GM18858 (cell line): ENCODE measurements around the gene FKBP4.

Experiments used
- ATAC-seq: cut with Tn5 transposase; IDR thresholded peaks from one replicate; pipeline ENCODE4 v1.9.1; 2021; ENCODE audit not compliant: unreplicated experiment

The FKBP4 gene

DNA sequence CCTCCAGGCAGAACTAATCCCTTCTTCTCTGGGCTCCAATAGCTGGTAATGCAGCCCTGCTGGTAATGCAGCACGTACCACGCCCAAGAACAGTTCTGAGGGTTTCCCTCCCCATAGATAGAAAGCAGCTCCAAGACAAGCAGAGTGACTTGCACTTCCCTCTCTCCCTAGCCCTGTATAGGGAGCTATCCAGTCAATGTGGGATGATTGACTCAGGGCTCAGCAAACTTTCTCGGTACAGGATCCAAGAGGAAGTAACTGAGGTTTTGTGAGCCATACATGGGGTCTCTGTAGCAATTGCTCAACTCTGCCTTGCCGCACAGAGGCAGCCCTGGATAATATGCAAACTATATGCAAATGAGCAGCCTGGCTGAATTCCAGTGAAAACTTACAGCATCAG is 15.5 kb upstream of the FKBP4 start:
- no peak for ATAC-seq

DNA sequence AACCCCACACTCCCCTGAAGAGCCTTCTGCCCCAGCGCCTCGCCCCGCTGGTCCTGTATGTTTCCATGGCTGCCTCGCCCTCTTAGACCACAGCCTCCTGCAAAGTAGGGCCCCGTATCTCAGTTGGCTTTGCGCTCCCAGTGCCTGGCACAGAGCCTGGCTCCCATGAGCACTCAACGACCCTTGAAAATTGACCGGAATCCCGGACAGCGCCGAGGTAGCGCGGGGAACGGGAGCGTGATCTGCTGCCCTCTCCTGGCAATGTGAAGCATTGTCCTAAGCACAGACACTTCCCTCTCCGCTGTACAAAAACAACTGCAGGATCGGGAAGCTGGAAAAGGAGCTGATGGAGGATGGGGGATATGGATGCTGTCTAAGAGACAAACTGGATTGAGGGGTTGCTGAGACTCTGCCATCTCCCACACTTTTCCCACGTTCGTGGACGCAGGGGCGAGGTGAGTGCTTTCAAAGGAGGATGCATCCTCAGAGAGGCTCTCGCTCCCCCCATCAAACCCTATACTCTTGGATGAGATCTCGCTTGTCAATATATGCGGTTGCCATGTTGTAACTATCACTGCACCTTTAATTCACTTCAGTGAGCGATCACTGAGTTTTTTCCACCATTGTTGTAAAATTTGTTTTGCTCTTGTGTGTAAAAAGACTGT is 10.7 kb upstream of the FKBP4 start:
- ATAC-seq, result no peak

DNA sequence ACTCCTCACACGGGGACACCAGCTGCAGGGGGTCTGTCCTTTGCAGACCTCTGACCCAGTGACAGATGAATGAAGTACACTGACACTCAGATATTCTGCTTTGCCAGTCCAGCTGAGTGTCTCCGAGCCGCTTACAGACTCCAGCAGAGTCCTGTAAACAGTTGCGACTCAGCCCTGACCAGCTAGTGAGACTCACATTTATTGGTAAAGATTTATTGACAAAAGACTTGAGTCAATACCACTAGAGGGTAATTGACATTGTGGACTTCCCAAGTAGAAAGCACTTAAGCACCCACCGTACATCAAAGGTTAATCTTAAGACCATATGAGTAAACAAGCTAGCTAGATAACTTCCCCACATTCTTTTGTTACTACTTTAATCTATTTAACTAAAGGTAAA is 9.8 kb upstream of the FKBP4 start:
- no peak for ATAC-seq

DNA sequence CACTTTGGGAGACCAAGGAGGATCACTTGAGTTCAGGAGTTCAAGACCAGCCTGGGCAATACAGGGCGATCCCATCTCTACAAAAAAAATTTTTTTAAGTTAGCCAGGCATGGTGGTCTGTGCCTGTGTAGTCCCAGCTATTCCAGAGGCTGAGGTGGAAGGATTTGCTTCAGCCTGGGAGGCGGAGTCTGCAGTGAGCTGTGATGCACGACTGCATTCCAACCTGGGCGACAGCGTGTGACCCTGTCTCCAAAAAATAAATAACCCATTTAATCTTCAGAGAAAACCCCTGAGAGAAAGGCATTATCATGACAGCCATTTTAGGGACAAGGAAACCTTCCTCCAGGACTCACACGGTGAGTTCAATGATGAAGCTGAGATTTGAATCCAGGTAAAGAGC is 3.7 kb upstream of the FKBP4 start:
- no peak for ATAC-seq

DNA sequence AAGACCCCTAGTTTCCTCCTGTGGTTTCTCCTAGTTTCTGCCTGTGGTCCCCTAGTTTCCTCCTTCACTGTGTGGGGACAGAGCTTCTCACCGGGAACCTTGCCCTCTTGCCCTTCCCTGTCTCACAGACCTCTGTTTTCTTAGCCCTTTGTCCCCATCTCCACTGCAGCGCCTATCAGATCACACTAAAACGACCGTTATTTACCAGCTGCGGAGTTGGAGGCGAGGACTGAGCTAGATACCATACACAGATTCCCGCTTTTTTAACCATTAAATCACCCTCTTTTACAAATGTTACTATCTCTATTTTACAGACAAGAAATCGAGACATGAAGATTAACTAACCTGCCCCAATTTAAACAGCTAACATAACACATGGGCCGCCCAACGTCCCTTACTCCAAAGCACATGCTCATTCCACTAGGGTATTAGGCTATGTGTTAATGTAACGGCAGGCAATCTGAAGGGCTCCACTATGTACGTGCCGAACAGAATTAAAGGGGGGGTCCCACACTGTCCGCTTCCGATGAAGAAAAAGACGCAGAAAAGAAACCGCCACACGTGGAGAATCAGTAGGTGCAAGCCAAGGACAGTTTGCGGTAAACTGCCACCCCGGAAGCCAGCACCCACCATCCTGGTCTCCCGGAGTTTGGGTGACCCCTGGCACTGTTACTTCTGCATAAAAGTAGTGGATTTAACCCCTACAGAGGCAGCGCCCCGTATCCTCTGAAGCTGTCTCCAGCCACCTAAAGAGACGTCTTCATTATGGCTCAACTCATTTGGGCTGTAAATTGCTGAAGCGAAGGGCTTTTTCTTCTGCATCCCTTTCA is 1.9 kb upstream of the FKBP4 start:
- no peak for ATAC-seq

- no peak for ATAC-seq
These were observed 1.2 kb upstream of the FKBP4 start for GRCh38 chr12:2793561-2793960.

DNA sequence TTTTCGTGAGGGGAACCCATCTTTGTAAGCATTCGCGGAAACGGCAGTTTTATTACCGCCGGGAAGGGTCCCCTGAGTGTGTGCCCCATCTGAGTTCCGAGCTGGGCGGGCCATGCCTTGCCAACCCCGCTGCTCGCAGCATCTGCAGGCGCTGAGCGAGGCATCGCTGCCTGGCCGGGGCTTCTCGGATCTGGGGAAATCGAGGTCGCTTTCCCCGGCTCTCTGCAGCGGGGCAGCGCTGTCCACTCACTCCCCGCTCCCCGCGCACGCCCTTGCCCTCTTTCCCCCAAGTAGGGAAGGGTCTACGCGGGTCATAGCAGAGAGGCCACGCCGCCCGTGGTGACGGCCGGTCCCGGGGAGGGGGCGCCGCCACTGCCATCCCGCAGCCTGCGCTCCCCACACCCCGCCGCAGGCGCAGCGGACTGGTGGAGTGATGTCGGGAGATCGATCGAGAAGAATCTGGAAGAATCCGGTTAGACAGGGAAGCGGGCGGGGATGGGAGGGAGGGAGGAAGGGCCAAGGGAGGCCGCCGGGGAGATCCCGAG is 507 bp upstream of the FKBP4 start:
- no peak for ATAC-seq

GRCh38 chr12:2795291-2796186 is 769 bp downstream of the FKBP4 start:
- ATAC-seq, result peak; percentile 38

GRCh38 chr12:2796187-2796666 is 1.5 kb downstream of the FKBP4 start:
- no peak for ATAC-seq

DNA sequence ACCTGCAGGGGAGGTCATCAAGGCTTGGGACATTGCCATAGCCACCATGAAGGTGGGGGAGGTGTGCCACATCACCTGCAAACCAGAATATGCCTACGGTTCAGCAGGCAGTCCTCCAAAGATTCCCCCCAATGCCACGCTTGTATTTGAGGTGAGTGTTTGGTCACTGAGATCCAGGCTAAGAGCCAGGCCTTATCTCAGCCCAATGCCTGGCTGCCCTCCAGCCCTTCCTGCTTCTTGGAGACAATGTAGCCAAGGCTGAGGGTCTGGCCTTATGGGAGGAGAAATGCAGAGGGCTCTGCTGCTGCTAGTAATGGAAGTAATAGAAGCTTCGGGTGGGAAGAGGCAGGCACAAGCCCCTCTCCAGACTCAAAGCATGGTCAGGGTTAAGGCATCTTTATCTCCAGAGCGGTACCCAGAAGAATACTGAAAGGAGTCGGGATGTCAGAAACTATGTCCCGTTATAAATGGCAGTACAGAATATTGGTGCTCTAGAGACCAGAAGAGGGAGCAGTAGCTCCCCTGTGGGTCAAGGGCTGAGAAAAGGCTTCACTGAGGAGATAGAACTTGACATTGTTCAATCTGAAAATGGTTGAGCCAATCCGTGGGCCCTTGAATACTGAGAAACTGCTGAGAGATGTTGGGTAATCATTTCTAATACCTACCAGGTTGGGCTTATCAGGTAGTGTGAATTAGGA is 3.1 kb downstream of the FKBP4 start:
- no peak for ATAC-seq

DNA sequence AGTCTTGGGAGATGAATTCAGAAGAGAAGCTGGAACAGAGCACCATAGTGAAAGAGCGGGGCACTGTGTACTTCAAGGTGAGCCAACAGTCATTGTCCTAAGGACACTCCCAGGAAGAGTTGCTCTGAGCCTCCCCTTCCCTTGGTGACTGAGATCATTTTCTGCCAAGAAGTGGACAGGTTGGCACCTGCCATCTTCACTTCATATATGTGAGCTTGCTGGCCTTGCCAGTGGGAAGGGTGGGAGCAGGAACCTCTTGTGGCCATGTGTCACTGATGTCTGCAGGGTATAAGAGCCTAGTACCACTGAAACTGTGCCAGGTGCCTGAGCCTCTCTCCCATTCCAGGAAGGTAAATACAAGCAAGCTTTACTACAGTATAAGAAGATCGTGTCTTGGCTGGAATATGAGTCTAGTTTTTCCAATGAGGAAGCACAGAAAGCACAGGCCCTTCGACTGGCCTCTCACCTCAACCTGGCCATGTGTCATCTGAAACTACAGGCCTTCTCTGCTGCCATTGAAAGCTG is 5.3 kb downstream of the FKBP4 start:
- ATAC-seq, result no peak

- ATAC-seq, result no peak
These were observed 6.4 kb downstream of the FKBP4 start for GRCh38 chr12:2801044-2801783.

DNA sequence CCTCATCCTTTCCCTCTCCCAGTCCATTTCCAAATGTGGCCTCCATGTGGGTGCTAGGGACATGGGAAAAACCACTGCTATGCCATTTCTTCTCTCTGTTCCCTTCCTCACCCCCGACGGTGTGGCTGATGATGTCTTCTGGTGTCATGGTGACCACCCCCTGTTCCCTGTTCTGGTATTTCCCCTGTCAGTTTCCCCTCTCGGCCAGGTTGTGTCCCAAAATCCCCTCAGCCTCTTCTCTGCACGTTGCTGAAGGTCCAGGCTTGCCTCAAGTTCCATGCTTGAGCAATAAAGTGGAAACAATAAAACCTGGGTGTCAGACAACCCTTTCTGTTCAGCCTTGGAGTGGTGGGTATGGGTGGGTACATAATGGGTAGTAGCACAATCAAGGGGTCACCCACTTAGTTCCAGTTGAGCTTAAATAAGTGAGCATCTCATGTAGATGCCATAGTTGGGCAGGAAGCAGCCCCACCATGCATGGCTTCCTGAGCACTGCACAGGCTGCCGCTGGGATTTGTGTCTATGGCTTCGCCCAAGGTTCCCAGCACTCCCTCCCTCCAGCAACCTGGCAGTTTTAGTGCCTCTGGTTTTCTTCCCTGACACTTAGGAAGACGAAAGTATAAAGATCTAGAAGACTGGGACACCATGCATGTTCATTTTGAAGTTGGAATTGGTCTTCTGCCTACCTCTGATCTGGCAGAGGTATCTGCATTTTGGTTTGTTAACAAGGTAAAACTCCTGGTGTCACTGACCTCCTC is 9.0 kb downstream of the FKBP4 start:
- ATAC-seq, result no peak

DNA sequence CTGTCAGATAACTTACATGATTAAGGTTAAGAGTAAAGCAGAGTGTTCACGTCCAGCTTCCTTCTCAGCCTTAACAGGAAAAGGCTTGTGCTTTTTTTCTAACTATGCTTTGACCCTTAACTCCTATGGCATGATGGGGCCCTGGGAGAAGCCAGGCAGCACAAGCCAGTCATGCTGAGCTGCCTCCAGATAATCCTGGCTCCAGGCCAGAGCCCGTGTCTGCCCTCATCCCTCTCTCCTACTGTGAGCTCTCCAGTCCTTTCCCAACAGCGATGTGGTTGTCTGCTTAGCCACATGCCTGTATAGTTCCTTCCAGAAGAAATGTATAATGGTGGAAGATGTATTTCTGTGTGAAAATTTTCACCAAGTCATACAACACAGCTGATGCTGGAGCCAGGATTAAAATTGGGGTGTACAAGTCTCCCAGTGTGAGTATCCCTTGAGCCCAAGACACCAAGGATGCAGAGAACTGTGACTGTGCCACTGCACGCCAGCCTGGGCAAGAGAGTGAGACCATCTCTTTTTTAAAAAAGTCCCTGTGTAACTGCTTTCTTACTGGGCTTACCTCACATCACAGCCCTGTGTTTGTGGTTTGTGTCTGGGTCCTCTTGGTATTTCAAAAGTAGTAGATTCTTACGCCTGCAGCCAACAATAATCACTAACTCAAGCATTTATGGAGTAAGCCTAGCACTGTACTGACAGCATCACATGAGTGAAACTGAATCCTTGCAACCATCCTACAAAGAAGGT is 9.8 kb downstream of the FKBP4 start:
- no peak for ATAC-seq

DNA sequence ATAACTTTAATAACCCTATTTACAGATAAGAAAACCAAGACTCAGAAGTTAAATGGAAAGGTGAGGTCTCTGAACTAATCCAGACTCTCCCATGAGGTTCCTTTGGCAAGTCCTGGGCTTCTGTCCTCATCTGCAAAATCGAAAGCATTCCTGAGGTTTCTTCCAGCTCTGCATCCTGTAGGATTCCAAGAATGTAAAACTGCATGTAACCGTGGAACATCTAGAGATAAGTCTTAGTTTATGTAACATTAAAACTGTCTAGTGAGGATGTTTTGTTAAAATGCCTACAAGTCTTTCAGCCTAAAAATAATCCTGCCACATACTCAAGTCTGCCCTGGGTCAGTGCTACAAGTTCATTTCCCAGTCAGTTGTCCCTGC is 10.4 kb downstream of the FKBP4 start:
- ATAC-seq, result no peak

DNA sequence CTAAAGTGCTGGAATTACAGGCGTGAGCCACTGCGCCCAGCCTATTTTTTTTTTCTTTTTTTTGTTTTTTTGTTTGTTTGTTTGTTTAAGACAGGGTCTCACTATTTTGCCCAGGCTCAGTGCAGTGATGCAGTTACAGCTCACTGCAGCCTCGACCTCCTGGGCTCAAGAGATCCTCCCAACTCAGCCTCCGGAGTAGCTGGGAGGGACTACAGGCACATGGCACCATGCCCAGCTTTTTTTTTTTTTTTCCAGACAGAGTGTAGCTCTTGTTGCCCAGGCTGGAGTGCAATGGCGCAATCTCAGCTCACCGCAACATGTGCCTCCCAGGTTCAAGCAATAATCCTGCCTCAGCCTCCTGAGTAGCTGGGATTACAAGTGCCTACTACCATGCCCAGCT is 11.9 kb downstream of the FKBP4 start:
- no peak for ATAC-seq

GRCh38 chr12:2811801-2812200 is 17.0 kb downstream of the FKBP4 start:
- no peak for ATAC-seq
